SK-N-SH treated with all-trans-retinoic acid at 6 μM for 48 hours (cell line): ENCODE results near the gene ARHGAP10.

Experiments
- ATAC-seq: fragments of 200-7000 bp; cut with Tn5 transposase; 3 replicates; pipeline ENCODE4 v1.9.1; 2020; ENCODE audit warnings: mild to moderate bottlenecking, moderate library complexity
- BACH2 ChIP-seq: fragments of 250-450 bp; sonication (Bioruptor Pico); IDR thresholded peaks from 2 replicates; pipeline ENCODE4 v1.9.0; 2021; ENCODE audit warnings: mild to moderate bottlenecking, borderline replicate concordance
- CREB5 ChIP-seq: fragments of 250-450 bp; sonication (Bioruptor Pico); IDR thresholded peaks from 2 replicates; pipeline ENCODE4 v1.5.1; 2020; ENCODE audit warnings: low read depth, mild to moderate bottlenecking, moderate library complexity
- CSDC2 ChIP-seq: fragments of 250-450 bp; sonication (Bioruptor Pico); IDR thresholded peaks from 2 replicates; pipeline ENCODE4 v1.5.0; 2020; ENCODE audit warnings: mild to moderate bottlenecking, moderate library complexity
- CSRNP3 ChIP-seq: fragments of 250-450 bp; sonication (Bioruptor Pico); IDR thresholded peaks from 2 replicates; pipeline ENCODE4 v1.5.1; 2021; ENCODE audit warnings: mild to moderate bottlenecking, moderate library complexity
- ESRRG ChIP-seq: fragments of 250-450 bp; sonication (Bioruptor Pico); IDR thresholded peaks from 2 replicates; pipeline ENCODE4 v1.6.1; 2021; ENCODE audit warnings: mild to moderate bottlenecking
- GLIS3 ChIP-seq: fragments of 250-450 bp; sonication (Bioruptor Pico); IDR thresholded peaks from 2 replicates; pipeline ENCODE4 v1.5.0; 2020; ENCODE audit warnings: mild to moderate bottlenecking, moderate library complexity
- ISL1 ChIP-seq: fragments of 250-450 bp; sonication (Bioruptor Pico); IDR thresholded peaks from 2 replicates; pipeline ENCODE4 v2.1.2; 2022; ENCODE audit warnings: mild to moderate bottlenecking, moderate library complexity
- OSR1 ChIP-seq: fragments of 250-450 bp; sonication (Bioruptor Pico); IDR thresholded peaks from 2 replicates; pipeline ENCODE4 v1.8.0; 2022; ENCODE audit warnings: moderate library complexity, mild to moderate bottlenecking, inconsistent platforms
- POU6F1 ChIP-seq: fragments of 250-450 bp; sonication (Bioruptor Pico); IDR thresholded peaks from 2 replicates; pipeline ENCODE4 v1.8.0; 2021; ENCODE audit warnings: low read depth, mild to moderate bottlenecking, moderate library complexity, borderline replicate concordance
- PPARA ChIP-seq: fragments of 250-450 bp; sonication (Bioruptor Pico); IDR thresholded peaks from 2 replicates; pipeline ENCODE4 v1.5.0; 2020; ENCODE audit warnings: mild to moderate bottlenecking, borderline replicate concordance
- RARB ChIP-seq: fragments of 250-450 bp; sonication (Bioruptor Pico); IDR thresholded peaks from 2 replicates; pipeline ENCODE4 v1.8.0; 2021; ENCODE audit warnings: mild to moderate bottlenecking, moderate library complexity
- SNAI2 ChIP-seq: fragments of 250-450 bp; sonication (Bioruptor Pico); IDR thresholded peaks from 2 replicates; pipeline ENCODE4 v1.5.0; 2020; ENCODE audit warnings: mild to moderate bottlenecking, moderate library complexity
- TCF4 ChIP-seq: fragments of 250-450 bp; sonication (Bioruptor Pico); IDR thresholded peaks from 2 replicates; pipeline ENCODE4 v1.8.0; 2021; ENCODE audit warnings: mild to moderate bottlenecking, moderate library complexity, borderline replicate concordance
- TSHZ2 ChIP-seq: fragments of 250-450 bp; sonication (Bioruptor Pico); IDR thresholded peaks from 2 replicates; pipeline ENCODE4 v1.5.0; 2020; ENCODE audit warnings: mild to moderate bottlenecking, moderate library complexity
- ZFP3 ChIP-seq: fragments of 250-450 bp; sonication (Bioruptor Pico); IDR thresholded peaks from 2 replicates; pipeline ENCODE4 v1.5.0; 2020; ENCODE audit warnings: mild to moderate bottlenecking, moderate library complexity
- ZNF565 ChIP-seq: fragments of 450-650 bp; formaldehyde crosslinking; conservative IDR thresholded peaks from 2 replicates; pipeline ENCODE4 v1.5.0; 2020; ENCODE audit warnings: low read depth, mild to moderate bottlenecking, moderate library complexity
- ZNF70 ChIP-seq: fragments of 450-650 bp; formaldehyde crosslinking; IDR thresholded peaks from 2 replicates; pipeline ENCODE4 v1.5.0; 2020; ENCODE audit warnings: mild to moderate bottlenecking, moderate library complexity
- ZNF8 ChIP-seq: fragments of 450-650 bp; formaldehyde crosslinking; IDR thresholded peaks from 2 replicates; pipeline ENCODE4 v1.5.0; 2020; ENCODE audit warnings: mild to moderate bottlenecking, moderate library complexity

Gene ARHGAP10

GRCh38 chr4:147828331-147828905, 96.5 kb downstream of the ARHGAP10 start:
- no peak for TF ChIP-seq ZNF70 (CRISPR knock-in tag)
- TF ChIP-seq SNAI2 (CRISPR knock-in tag) = no peak
- no peak for TF ChIP-seq CREB5
- TF ChIP-seq POU6F1 (CRISPR knock-in tag) = no peak
- no peak for TF ChIP-seq ZNF8 (CRISPR knock-in tag)
- TF ChIP-seq GLIS3 (CRISPR knock-in tag) = no peak
- TF ChIP-seq ESRRG (CRISPR knock-in tag) = no peak
- TF ChIP-seq ZFP3 = no peak
- no peak for TF ChIP-seq ISL1 (CRISPR knock-in tag)
- TF ChIP-seq OSR1 (CRISPR knock-in tag) = no peak

GRCh38 chr4:147829401-147830101, 97.7 kb downstream of the ARHGAP10 start:
- TF ChIP-seq ZFP3 (no peak), RARB (no peak), POU6F1 (CRISPR knock-in tag) (no peak), OSR1 (CRISPR knock-in tag) (no peak), PPARA (CRISPR knock-in tag) (no peak), TCF4 (CRISPR knock-in tag) (no peak)
- peak; percentile 58 for ATAC-seq

More at GRCh38 chr4:147828331-147828905, 96.5 kb downstream of the ARHGAP10 start:
- ATAC-seq = no peak

GRCh38 chr4:147830102-147830463, 98.2 kb downstream of the ARHGAP10 start:
- ATAC-seq = peak; percentile 7; the same call in 2 of the 3 replicates
- TF ChIP-seq BACH2 (no peak), CREB5 (no peak), RARB (no peak), GLIS3 (CRISPR knock-in tag) (no peak), OSR1 (CRISPR knock-in tag) (no peak), TSHZ2 (no peak), TCF4 (CRISPR knock-in tag) (no peak), ZNF565 (CRISPR knock-in tag) (no peak), CSRNP3 (CRISPR knock-in tag) (no peak), SNAI2 (CRISPR knock-in tag) (no peak), ZNF8 (CRISPR knock-in tag) (no peak), ESRRG (CRISPR knock-in tag) (no peak), ISL1 (CRISPR knock-in tag) (no peak), CSDC2 (CRISPR knock-in tag) (no peak), ZFP3 (no peak)
